ENCODE results near the gene GPANK1. TPM values are rescaled to one million over a fixed set of nuclear protein-coding genes. Genes with fewer than 3 reads are reported as not detected.
A peak's percentile ranks its signal among the peaks of the same experiment; 100 is the strongest.

The GPANK1 gene
- total and polyA plus RNA-seq, 9 donors, result 14.6 to 26.6 (median 17.7) TPM

DNA sequence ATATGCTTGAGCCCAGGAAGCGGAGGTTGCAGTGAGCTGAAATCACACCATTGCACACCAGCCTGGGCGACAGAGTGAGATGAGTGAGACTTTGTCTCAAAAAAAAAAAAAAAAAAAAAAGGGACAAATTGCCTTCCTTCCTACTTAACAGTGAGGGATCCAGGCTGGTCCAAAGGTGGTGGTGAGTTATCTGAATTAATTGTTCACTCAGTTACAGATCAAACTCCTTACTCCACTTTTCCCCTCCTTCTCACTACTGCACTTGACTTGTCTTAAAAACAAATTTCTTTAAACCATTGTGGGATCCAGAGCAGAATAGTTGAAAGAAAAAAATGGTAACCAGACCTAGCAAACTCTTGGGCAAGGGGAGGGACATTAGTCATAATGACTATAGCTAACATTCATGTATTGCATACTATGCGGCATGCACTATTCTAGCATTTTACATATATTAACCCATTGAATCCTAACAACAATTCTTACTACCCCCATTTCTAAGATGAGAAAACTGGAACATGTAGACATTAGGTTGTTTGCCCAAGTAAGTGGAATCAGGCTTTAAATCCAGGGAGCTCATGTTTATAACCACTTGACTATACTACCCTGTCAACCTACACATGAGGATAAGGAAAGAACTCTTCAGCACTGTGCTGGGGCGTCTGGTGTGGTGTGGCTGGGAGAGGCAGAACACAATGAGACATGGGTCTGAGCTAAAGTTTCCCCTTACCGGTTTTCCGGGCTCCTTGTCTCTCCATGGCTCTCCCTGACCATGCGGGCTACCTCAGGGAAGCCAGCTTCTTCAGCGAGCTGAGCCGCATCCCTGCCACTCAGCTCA lies 1.5 kb downstream of the GPANK1 start:
- 34 to 46% (median 40%) methylated on average over 9 of the region's 9 CpGs for WGBS, 3 donors
- H3K4me1 ChIP-seq (ENCODE audit: insufficient read depth), result peaks cover 25% of the 10 kb centered on the region
- H3K4me3 ChIP-seq, result peak overlapping the region; percentile 78
- TF ChIP-seq POLR2A (IDR thresholded peaks at IDR 0.05) (no peak), EP300 (IDR thresholded peaks at IDR 0.05) (no peak), CTCF (IDR thresholded peaks at IDR 0.05) (no peak)
- H3K36me3 ChIP-seq, result no peaks in the 10 kb centered on the region
- intact Hi-C loops (cut with DNase I), result no loop called here
- peak overlapping the region; percentile 85 to 90 for H3K27ac ChIP-seq
- H3K9me3 ChIP-seq, result no peaks in the 10 kb centered on the region
- no peaks in the 10 kb centered on the region for H3K27me3 ChIP-seq
- DNase-seq, result no peak

GRCh38 chr6:31662124-31662723 lies 2.6 kb downstream of the GPANK1 start:
- H3K36me3 ChIP-seq, result no peaks in the 10 kb centered on the region
- 83 to 85% (median 84%) methylated on average over 12 of the region's 12 CpGs for WGBS, 3 donors
- TF ChIP-seq EP300 (IDR thresholded peaks at IDR 0.05) (no peak), CTCF (IDR thresholded peaks at IDR 0.05) (no peak), POLR2A (IDR thresholded peaks at IDR 0.05) (no peak)
- no peaks in the 10 kb centered on the region for H3K9me3 ChIP-seq
- H3K4me3 ChIP-seq, result no peak overlapping the region
- no peaks in the 10 kb centered on the region for H3K27me3 ChIP-seq
- intact Hi-C loops (cut with DNase I), result no loop called here
- peak in 2 of 5 donors; percentile 41 to 46 for DNase-seq
- H3K4me1 ChIP-seq (ENCODE audit: insufficient read depth), result peaks cover 26% of the 10 kb centered on the region
- no peak overlapping the region for H3K27ac ChIP-seq

- no peak overlapping the region for H3K4me3 ChIP-seq
- TF ChIP-seq POLR2A (IDR thresholded peaks at IDR 0.05) (no peak), EP300 (IDR thresholded peaks at IDR 0.05) (no peak), CTCF (IDR thresholded peaks at IDR 0.05) (no peak)
- H3K27ac ChIP-seq, result peak overlapping the region in 1 of 2 donors; percentile 27
- WGBS, 3 donors, result 62 to 69% (median 63%) methylated on average over 12 of the region's 12 CpGs
- H3K36me3 ChIP-seq, result no peaks in the 10 kb centered on the region
- intact Hi-C loops (cut with DNase I), result no loop called here
- peaks cover 25% of the 10 kb centered on the region for H3K4me1 ChIP-seq (ENCODE audit: insufficient read depth)
- no peaks in the 10 kb centered on the region for H3K9me3 ChIP-seq
- DNase-seq, result no peak
- no peaks in the 10 kb centered on the region for H3K27me3 ChIP-seq
Measured at GRCh38 chr6:31661262-31662123, 3.3 kb downstream of the GPANK1 start.

Measured in ovary (tissue), 9 donors.